PC-3 (cell line): ENCODE data around the gene FBXL13. TPM values are rescaled to one million over a fixed set of nuclear protein-coding genes. Genes with fewer than 3 reads are reported as not detected.
"Not testable (repeated sequence)": the region's sequence is repeated elsewhere in the genome, so short reads cannot be mapped to it uniquely, and the experiment has no call there.

ENCODE experiments used
- ATAC-seq: fragments of 200-7000 bp; cut with Tn5 transposase; 2 replicates; pipeline ENCODE4 v1.9.1; 2020; ENCODE audit warnings: mild to moderate bottlenecking, moderate library complexity
- BruUV-seq: library from RNA; stranded (reverse); fragments of 400-500 nt; replicated peaks from 2 replicates; lab custom pipeline; 2021; lab: Mats Ljungman, UMichigan
- CTCF ChIA-PET: fragments of 300-600 bp; sonication (Branson Sonifier 250); formaldehyde crosslinking; loops from one replicate; lab custom pipeline; 2022; ENCODE audit warnings: antibody characterized with exemption; lab: Charles Lee
- POLR2A ChIA-PET: fragments of 300-600 bp; sonication (Branson Sonifier 250); formaldehyde crosslinking; loops from one replicate; lab custom pipeline; 2022; ENCODE audit warnings: antibody characterized with exemption; ENCODE audit not compliant: unreplicated experiment; lab: Charles Lee
- DNase-seq: peaks from one replicate; pipeline ENCODE4 v3.0.0-alpha.2; 2015
- H2AFZ ChIP-seq: fragments of 300-600 bp; sonication (generic); 2 replicates; pipeline ENCODE4 v1.6.0; 2016; ENCODE audit warnings: antibody characterized with exemption, low read length
- H3F3A ChIP-seq: fragments of 300-600 bp; sonication (generic); one replicate; pipeline ENCODE4 v1.6.0; 2017; ENCODE audit warnings: antibody characterized with exemption, low read length, control low read depth, mild to moderate bottlenecking; ENCODE audit not compliant: unreplicated experiment
- H3K27ac ChIP-seq: fragments of 300-600 bp; sonication (generic); 2 replicates; pipeline ENCODE4 v1.5.1; 2016; ENCODE audit warnings: mild to moderate bottlenecking, low read length
- H3K27me3 ChIP-seq: fragments of 300-600 bp; sonication (generic); 2 replicates; pipeline ENCODE4 v1.6.1; 2016; ENCODE audit warnings: low read length, mixed read lengths
- H3K36me3 ChIP-seq: fragments of 300-600 bp; sonication (generic); 2 replicates; pipeline ENCODE4 v1.6.1; 2016; ENCODE audit warnings: low read depth, mixed run types, low read length, mixed read lengths
- H3K4me1 ChIP-seq: fragments of 300-600 bp; sonication (generic); 2 replicates; pipeline ENCODE4 v1.5.1; 2016; ENCODE audit warnings: low read length; ENCODE audit not compliant: insufficient read depth
- H3K4me2 ChIP-seq: fragments of 300-600 bp; sonication (generic); 2 replicates; pipeline ENCODE4 v1.6.0; 2016; ENCODE audit warnings: low read length
- H3K4me3 ChIP-seq: fragments of 300-600 bp; sonication (generic); 2 replicates; pipeline ENCODE4 v1.5.1; 2016; ENCODE audit warnings: mild to moderate bottlenecking, low read length, mixed read lengths
- H3K79me2 ChIP-seq: fragments of 300-600 bp; sonication (generic); 2 replicates; pipeline ENCODE4 v1.6.1; 2017; ENCODE audit warnings: low read length, mixed read lengths
- H3K9ac ChIP-seq: fragments of 300-600 bp; sonication (generic); 2 replicates; pipeline ENCODE4 v1.6.0; 2016; ENCODE audit warnings: mild to moderate bottlenecking, low read length
- H3K9me2 ChIP-seq: fragments of 300-600 bp; sonication (generic); replicated peaks from 2 replicates; pipeline ENCODE4 v1.6.1; 2016; ENCODE audit warnings: mixed run types, low read length, mixed read lengths
- H3K9me3 ChIP-seq: fragments of 300-600 bp; sonication (generic); 2 replicates; pipeline ENCODE4 v1.6.1; 2016; ENCODE audit warnings: low read length, mixed read lengths
- H4K20me1 ChIP-seq: fragments of 300-600 bp; sonication (generic); 2 replicates; pipeline ENCODE4 v1.6.1; 2016; ENCODE audit warnings: low read length, mixed read lengths
- EZH2 ChIP-seq: fragments of 300-600 bp; sonication (generic); IDR thresholded peaks from one replicate; pipeline ENCODE4 v1.6.1; 2017; ENCODE audit warnings: antibody characterized with exemption, mild to moderate bottlenecking, low read length; ENCODE audit not compliant: unreplicated experiment
- EZH2phosphoT487 ChIP-seq: fragments of 300-600 bp; sonication (generic); IDR thresholded peaks from 2 replicates; pipeline ENCODE4 v1.6.1; 2018; ENCODE audit warnings: mild to moderate bottlenecking, antibody characterized with exemption, low read length, borderline replicate concordance
- intact Hi-C: fragments of 100-400 bp; cut with micrococcal nuclease; formaldehyde crosslinking; loops from 2 replicates; pipeline ENCODE4 v1.9.0; 2023
- total RNA-seq: library from RNA; depleted of rRNA; stranded (reverse); fragments of >200 nt; gene quantifications from 2 replicates; pipeline ENCODE4 v1.2.3, GENCODE V29; 2014
- TF ChIP-seq, protein P1 (sequence below): fragments of 300-600 bp; sonication (generic); conservative IDR thresholded peaks from 2 replicates; pipeline ENCODE4 v1.5.1; 2017; ENCODE audit warnings: antibody characterized with exemption, low read depth, mild to moderate bottlenecking, low read length

Gene FBXL13
- total RNA-seq, 1 experiment from 2014 or later, result 1.1 TPM

DNA sequence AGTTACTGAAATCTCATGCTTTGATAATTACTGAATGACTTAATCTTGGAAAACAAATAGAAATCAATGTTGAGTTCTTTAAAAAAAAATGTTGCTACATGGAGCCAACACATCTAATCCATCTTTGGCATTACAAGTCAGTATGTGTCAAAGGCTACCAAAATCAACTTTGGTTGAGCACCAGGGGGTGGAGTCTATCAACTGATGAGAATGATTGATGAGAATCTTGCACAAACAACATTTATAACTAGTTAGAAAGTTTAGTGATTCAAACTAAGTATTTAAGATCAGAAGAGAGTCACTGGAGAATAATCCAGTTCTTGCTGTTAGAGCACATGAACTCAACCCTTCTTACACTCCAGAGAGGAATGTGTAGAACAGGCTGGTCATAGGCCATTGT, 232.3 kb downstream of the FBXL13 start:
- CTCF ChIA-PET, result no interaction called here
- no peaks in the 10 kb centered on the region for H4K20me1 ChIP-seq

DNA sequence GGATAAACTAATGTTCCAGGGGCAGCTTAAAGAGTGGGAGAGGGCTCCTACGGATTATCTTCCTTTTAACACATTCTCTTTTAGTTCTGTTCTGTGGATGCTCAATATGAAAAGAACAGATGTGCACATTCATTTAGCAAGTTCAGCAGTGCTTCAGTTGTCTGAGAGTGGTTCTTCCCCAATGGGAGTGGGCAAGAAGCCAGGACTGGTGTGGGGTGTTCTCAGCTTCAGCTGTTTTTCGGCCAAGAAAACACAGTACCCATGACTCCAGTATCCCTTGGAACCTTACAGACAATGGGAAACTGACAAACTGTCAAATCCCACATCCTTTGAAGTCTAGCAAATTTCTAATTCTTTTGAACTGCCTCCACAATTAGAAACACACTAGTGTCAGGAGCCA, 233.3 kb downstream of the FBXL13 start:
- no peak overlapping the region for H3K27ac ChIP-seq
- ATAC-seq, result no peak
- H3K4me1 ChIP-seq, result peaks cover 20% of the 10 kb centered on the region
- no peak overlapping the region for H3K4me2 ChIP-seq
- H3K9me2 ChIP-seq, result no peaks in the 10 kb centered on the region
- no peak for TF ChIP-seq EZH2phosphoT487
- TF ChIP-seq EZH2, result no peak
- TF ChIP-seq, protein P1, sequence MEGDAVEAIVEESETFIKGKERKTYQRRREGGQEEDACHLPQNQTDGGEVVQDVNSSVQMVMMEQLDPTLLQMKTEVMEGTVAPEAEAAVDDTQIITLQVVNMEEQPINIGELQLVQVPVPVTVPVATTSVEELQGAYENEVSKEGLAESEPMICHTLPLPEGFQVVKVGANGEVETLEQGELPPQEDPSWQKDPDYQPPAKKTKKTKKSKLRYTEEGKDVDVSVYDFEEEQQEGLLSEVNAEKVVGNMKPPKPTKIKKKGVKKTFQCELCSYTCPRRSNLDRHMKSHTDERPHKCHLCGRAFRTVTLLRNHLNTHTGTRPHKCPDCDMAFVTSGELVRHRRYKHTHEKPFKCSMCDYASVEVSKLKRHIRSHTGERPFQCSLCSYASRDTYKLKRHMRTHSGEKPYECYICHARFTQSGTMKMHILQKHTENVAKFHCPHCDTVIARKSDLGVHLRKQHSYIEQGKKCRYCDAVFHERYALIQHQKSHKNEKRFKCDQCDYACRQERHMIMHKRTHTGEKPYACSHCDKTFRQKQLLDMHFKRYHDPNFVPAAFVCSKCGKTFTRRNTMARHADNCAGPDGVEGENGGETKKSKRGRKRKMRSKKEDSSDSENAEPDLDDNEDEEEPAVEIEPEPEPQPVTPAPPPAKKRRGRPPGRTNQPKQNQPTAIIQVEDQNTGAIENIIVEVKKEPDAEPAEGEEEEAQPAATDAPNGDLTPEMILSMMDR, result no peak
- no TSS peak for BruUV-seq
- no peaks in the 10 kb centered on the region for H4K20me1 ChIP-seq
- no peaks in the 10 kb centered on the region for H3F3A ChIP-seq
- no peaks in the 10 kb centered on the region for H3K79me2 ChIP-seq
- no peak overlapping the region for H2AFZ ChIP-seq
- H3K27me3 ChIP-seq, result no peaks in the 10 kb centered on the region
- no peaks in the 10 kb centered on the region for H3K9me3 ChIP-seq
- no peak overlapping the region for H3K9ac ChIP-seq
- no peak overlapping the region for H3K4me3 ChIP-seq
- no peak for DNase-seq
- POLR2A ChIA-PET, result no interaction called here
- CTCF ChIA-PET, result no interaction called here
- H3K36me3 ChIP-seq, result no peaks in the 10 kb centered on the region
- intact Hi-C loops, result no loop called here

More for the DNA sequence above, 232.3 kb downstream of the FBXL13 start:
- Histone ChIP-seq H3K27me3 (no peaks in the 10 kb centered on the region), H3K9ac (no peak overlapping the region), H3K4me3 (no peak overlapping the region), H3K9me2 (no peaks in the 10 kb centered on the region), H3K9me3 (no peaks in the 10 kb centered on the region), H2AFZ (no peak overlapping the region), H3F3A (no peaks in the 10 kb centered on the region), H3K4me1 (peaks cover 10% of the 10 kb centered on the region), H3K4me2 (no peak overlapping the region), H3K27ac (no peak overlapping the region), H3K79me2 (no peaks in the 10 kb centered on the region), H3K36me3 (no peaks in the 10 kb centered on the region)
- POLR2A ChIA-PET, result no interaction called here
- TF ChIP-seq, protein P1, result no peak
- ATAC-seq (no peak), DNase-seq (no peak)
- no TSS peak for BruUV-seq
- intact Hi-C loops, result no loop called here

DNA sequence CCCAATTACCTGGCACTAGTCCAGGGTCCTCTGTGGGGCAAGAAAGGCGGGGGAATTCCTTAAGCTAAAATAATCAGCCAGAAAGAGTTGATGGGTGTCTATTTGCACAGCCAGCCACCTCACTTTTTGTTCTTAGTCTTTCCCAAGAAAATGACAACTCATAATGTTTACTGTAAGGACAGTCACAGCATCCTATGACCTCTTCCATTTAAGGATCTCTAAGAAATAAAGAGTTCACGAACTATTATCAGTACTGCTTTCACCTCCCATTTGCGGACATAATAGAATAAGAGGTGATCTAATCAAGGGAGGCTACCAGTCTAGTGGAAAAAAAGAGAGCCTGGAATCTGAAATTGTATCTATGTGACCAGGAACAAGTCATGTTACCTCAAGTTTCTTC, 234.2 kb downstream of the FBXL13 start:
- no peaks in the 10 kb centered on the region for H3K36me3 ChIP-seq
- H3K9me3 ChIP-seq, result no peaks in the 10 kb centered on the region
- POLR2A ChIA-PET, result no interaction called here
- H2AFZ ChIP-seq, result no peak overlapping the region
- no peaks in the 10 kb centered on the region for H3K27me3 ChIP-seq
- no peak overlapping the region for H3K4me3 ChIP-seq
- H3F3A ChIP-seq, result no peaks in the 10 kb centered on the region
- H3K27ac ChIP-seq, result no peak overlapping the region
- TF ChIP-seq, protein P1, result no peak
- TF ChIP-seq EZH2phosphoT487 (no peak), EZH2 (no peak)
- BruUV-seq, result no TSS peak
- H3K4me1 ChIP-seq, result peaks cover 28% of the 10 kb centered on the region
- H3K9me2 ChIP-seq, result no peaks in the 10 kb centered on the region
- intact Hi-C loops, result no loop called here
- no peaks in the 10 kb centered on the region for H4K20me1 ChIP-seq
- H3K79me2 ChIP-seq, result no peaks in the 10 kb centered on the region
- CTCF ChIA-PET, result no interaction called here
- DNase-seq, result peak; percentile 34
- no peak overlapping the region for H3K4me2 ChIP-seq
- no peak overlapping the region for H3K9ac ChIP-seq
- no peak for ATAC-seq

DNA sequence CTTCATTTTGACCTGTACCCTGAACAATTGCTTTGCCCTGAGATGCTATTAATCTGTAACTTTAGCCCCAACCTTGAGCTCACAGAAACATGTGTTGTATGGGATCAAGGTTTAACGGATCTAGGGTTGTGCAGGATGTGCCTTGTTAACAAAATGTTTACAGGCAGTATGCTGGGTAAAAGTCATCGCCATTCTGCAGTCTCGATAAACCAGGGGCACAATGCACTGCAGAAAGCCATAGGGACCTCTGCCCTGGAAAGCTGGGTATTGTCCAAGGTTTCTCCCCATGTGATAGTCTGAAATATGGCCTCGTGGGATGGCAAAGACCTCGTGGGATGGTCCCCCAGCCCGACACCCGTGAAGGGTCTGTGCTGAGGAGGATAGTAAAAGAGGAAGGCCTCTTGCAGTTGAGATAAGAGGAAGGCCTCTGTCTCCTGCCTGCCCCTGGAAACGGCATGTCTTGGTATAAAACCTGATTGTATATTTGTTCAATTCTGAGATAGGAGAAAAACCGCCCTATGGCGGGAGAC, 236.0 kb downstream of the FBXL13 start:
- H2AFZ ChIP-seq, H3K4me2 ChIP-seq, H3K27ac ChIP-seq, H3K9me2 ChIP-seq, H3K9me3 ChIP-seq, ATAC-seq, POLR2A ChIA-PET, H3K27me3 ChIP-seq, H3K4me3 ChIP-seq, BruUV-seq, DNase-seq, H3K36me3 ChIP-seq, H3K9ac ChIP-seq, H4K20me1 ChIP-seq, H3K79me2 ChIP-seq, H3F3A ChIP-seq, CTCF ChIA-PET: not testable (repeated sequence)
- H3K4me1 ChIP-seq, result peaks cover 39% of the 10 kb centered on the region
- intact Hi-C loops, result loop anchor here (5.0 kb wide), 1 partner anchor 34 kb away; no protein-coding TSS in a partner anchor
